SW 1271 (cell line): ENCODE data around the gene ITPR2.
A peak's percentile ranks its signal among the peaks of the same experiment; 100 is the strongest.
"Not testable (repeated sequence)": the region's sequence is repeated elsewhere in the genome, so short reads cannot be mapped to it uniquely, and the experiment has no call there.

Experiments
- DNase-seq, 2 experiments: peaks; one replicate each; lab custom pipeline; 2025; lab: John Stamatoyannopoulos, UW

ITPR2 gene

DNA sequence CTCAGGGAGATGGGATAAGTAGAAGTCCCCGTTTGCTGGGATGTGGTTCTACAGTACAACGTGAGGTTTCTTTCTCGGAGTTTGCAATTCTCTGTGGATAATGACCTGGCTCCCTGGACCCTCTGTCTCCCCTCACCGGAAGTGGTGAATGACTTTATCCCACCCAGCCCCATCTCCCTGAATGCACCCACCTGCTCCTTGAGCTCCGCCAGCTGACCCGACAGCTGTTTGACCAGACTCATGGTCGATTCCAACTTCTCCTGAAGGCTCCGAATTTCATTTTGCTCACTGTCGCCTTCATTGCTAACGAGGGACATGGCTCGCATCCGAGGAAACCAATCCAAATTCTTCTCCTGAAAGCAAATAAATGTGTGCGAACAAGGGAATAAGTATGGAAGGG, 493.0 kb downstream of the ITPR2 start:
- DNase-seq, result no peak

DNA sequence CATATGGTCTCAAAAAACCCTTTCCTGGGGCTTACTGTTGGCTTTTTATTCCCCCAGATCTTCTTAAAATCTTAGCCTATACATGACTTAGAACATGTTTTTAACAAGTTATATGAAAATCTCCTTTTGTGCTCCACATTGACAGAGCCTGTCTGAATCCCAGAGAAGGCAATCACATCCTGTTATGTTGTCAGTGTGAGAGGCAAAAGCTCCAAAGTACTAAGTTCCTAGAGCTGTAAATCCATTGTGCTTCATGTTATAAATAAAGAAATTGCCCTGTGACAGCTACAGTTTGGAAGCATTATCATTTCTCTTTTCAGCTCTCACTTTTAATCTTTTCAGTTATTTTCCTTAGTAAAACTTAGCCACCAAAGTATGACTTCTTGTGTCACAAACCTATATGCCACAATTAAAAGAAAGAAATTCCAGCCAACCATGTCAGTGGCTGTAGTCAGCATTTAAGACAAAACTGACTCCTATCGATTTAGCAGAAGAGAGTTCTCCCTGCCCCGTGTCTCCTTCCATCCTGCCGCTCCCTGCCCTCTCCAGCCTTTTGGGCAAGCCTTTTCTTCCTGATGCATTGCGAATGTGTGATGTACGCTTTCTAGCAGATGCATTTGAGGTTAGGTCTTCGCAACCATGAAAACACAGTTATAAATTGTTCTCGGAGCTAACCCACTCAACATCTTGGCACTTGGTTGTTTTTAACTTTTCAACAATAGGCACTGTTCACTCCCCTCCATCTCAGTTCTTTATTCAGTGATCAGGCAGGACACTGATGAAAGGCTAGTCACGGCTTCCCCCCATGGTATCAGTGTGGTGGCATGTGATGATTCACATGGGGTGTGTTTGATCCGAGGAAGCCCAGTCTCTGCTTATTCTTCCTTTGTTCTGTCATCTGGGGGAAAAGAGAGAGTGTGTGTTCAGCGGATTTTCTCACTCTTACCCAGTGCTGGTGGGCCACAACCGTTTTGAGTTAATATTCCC, 494.1 kb downstream of the ITPR2 start:
- no peak for DNase-seq

DNA sequence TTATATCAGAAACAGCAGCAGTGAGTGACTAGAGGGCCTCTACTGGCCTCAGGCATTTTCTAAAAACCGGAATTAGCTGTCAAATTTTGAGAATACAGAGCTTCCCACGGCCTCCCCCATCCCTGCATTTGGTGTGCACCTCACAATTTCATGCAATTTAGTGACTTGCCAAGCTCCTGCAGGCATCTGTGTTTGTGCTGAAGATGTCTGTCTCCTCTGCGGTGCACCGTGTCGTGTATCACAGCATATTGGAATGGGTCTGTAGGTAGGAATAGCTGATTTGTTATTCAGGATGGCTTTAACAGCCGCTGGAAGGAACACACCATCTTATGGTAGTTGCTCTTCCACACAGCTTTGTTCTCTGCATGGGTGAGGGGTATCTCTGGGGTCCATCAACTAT, 497.3 kb downstream of the ITPR2 start:
- DNase-seq, result no peak

DNA sequence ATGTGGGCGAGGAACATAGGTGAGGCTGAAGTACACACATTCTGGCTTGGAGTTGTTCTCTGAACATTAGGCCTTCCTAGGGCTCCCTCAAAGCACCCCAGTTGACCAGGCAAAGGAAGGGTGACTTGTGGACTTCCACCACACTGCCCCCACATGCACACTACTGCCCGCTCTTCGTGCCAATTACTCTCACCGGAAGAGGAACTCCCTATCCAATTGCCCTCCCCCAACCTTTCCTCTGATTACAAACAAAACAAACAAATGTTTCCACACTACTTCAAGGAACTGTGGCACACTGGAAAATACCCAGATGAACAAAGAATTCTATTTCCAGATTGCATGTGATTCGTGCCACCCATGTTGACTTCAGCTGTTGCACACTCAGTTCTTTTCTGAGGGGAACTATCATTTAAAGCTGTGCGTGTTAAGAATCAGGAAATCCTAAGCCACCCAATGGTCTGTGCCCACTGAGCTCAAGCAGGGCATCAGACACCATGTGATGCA, 498.3 kb downstream of the ITPR2 start:
- DNase-seq, result no peak

DNA sequence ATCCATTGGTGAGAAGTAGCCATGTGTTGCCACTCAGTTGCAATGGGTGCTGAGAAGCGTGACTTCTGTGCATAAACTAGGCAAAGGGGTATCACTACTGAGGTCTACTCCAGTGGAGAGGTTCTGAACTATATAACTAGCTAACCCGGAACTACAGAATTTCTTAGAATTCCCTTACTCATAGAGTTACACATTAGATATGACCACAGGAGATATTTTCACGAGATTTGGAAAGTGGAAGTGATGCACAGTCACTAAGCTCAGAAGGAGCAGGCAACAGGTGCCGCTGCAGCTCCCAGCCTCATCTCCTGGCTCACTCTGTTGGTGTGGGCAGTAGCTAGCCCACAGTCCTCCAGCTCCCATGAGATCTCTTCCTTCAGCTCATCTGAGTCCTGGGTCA, 501.0 kb downstream of the ITPR2 start:
- DNase-seq, result no peak

DNA sequence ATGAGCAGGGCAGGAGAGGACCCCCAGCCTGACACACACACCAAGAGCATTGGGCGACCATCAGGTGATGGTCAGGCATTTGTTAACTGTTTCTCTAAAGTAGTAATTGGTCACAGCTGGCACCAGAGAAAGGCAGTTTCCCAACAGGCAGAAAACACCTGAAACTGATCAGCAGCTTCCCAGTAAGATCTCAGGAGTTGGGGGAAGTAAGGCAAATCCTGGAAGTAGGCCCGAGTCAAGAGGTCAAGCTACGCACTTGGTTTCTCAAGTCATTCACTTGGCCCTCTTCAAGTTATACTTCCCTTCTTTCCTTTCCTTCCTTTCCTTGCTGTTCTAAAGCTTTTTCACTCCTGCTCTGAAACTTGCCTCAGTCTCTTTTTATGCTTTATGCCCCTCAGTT, 501.9 kb downstream of the ITPR2 start:
- DNase-seq, result no peak

DNA sequence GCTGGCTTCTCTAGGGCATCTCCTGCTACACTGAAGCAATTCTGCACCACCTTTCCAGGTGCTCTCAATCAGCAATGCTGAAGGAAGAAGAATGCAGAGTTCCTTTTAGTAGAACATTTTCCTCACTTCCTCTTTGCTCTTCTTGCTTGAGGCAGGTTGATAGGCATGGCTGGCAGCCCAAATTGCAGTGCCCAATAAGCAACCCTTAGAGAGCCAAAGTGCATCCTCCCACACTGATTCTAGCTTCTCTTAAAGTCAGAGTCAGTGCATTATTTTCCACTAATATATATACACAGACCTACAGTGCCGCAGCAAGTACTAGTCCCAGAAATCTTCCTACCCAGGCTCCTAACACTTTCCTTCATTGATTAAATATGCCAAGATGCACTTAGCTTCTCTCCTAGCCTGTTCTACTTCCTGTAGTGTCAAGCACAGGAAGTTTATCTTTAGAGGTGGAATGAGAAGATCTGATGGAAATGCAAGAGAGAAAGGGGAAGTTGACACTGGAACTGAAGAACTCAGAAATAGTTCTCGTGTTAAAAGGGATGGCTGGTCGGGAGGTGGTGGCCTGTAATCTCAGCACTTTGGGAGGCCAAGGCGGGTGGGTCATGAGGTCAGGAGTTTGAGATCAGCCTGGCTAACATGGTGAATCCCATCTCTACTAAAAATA, 504.9 kb downstream of the ITPR2 start:
- DNase-seq, result no peak

DNA sequence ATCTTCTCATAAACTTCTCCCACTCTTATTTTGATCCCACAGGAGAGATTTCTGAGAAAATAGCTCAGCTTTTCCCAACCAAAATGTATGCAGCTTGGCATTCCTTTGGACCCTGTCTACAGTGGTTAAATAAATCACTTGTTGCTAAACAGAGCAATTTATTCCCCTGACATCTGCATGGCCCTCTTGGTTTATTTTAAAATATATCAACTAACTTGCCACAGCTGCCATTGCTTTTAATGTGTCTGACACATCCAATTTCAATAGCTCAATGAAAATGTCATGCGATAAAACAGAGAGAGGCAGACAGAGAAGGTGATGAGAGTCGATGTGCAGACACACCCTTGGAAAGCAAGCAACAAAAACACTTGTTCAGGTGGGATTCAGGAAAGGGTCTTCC, 509.3 kb downstream of the ITPR2 start:
- no peak for DNase-seq

DNA sequence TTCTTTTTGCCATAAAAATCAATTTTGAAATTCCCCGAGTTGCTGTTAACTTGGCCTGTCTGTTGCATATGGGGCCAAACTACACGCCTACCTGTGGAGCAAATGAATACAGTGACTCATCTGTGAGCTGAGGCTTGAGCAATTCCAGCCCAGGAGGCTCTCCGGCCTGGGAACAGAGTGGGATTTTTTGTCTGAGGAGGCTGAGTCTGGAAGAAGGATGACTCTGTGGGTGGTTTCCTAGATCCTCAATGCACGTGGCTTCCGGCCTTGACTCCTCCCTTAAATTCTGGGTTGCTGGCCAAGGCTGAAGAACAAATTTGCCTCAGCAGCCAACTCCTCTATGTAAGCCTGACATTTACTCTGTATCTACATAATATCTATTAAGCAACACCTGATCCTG, 513.5 kb downstream of the ITPR2 start:
- no peak for DNase-seq

DNA sequence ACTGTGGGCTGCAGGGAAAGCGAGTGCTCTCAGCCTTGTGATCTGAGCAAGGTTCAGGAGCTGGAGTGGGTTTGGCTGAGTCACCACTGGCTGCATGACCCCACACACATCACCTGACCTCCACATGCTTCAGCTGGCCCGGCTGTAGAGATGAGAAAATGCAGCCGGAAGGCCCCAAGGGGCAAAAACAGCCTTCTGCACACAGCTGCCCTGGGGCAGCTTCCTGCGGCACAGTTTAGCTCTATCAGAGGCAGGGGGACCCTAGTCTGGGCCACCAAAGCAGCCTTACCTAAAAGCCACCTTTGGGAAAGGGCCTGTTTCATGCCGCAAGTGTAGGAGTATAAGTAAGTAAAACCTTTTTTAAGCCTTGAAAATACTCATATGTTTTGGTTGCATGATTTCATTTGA, 514.3 kb downstream of the ITPR2 start:
- no peak for DNase-seq

DNA sequence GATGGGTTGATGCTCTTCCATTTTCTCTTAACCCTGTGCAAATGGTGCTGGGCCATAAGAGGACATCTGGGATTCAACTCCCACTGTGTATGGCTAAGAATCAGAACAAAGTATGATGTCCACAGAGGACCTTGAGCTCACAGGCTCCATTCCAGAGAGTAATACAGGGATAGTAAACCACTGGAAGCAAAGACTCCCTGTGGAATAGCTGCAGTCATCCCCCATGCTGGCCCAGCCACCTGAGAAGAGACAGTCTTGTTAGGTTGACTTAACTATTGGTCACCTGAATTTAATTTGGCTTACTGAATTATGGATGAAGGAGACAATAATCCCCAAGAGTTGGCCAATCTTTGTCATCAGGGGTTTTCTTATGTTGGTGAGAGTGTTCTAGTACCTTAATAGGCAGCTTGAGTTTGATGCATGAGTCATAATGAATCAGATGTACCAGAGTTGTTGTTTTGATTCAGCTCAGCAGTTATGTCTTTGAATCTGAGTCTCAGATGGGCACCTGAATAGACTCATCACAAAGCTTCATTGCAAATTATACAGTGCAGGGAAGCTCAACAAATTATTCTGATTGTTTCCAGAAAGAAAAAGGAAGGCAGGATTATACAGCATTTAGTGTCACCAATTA, 514.9 kb downstream of the ITPR2 start:
- peak in 1 of 2 experiments; percentile 26 for DNase-seq

DNA sequence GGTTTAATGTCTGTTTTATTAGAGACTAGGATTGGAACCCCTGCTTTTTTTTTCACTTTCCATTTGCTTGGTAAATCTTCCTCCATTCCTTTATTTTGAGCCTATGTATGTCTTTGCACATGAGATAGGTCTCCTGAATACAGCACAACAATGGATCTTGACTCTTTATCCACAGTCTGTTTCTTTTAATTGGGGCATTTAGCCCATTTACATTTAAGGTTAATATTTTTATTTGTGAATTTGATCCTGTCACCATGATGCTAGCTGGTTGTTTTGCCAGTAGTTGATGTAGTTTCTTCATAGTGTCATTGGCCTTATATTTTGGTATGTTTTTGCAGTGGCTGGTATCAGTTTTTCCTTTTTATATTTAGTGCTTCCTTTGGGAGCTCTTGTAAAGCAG, 518.9 kb downstream of the ITPR2 start:
- DNase-seq, result not testable (repeated sequence)

DNA sequence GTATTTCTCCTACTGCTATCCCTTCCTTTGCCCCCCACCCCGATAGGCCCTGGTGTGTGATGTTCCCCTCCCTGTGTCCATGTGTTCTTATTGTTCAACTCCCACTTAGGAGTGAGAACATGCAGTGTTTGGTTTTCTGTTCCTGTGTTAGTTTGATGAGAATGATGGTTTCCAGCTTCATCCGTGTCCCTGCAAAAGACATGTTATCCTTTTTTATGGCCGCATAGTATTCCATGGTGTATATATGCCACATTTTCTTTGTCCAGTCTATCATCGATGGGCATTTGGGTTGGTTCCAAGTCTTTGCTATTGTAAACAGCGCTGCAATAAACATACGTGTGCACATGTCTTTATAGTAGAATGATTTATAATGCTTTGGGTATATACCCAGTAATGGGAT, 522.5 kb downstream of the ITPR2 start:
- DNase-seq, result not testable (repeated sequence)

DNA sequence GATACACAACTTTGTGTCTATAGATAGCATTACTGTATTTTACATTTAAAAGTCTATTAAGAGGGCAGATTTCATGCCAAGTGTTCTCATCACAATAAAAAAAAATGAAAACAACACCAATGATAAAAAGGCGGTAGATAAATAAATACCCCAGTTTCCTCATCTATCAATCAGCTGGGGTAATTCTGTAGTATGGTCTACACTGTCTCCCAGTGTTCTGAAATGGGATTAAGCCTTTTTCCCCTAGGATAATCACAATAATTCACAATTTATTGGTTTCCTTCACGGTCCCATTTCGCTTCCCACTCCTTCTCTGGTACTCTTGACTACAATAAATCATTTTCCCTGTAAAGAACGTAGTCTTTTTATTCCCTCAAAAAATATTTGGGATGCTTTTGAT, 523.4 kb downstream of the ITPR2 start:
- DNase-seq, result no peak

DNA sequence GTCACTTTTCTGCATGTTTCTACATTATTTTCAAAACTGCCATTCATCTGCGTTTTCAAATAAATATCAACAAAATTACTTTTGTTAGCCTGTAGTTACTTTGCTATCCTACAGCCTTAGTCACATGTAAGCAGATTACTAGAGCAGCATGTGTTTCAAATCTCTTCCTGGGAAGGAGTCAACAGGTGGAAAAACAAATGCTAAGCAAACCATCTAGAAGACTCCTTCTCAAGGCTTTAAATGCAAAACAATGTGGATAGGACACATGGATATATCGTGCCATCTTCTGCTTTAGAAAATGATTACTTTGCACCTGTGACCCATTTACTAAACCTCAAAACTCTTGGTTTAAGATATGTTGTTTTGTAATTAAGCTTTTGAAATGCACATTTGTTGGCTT, 528.7 kb downstream of the ITPR2 start:
- DNase-seq, result no peak

DNA sequence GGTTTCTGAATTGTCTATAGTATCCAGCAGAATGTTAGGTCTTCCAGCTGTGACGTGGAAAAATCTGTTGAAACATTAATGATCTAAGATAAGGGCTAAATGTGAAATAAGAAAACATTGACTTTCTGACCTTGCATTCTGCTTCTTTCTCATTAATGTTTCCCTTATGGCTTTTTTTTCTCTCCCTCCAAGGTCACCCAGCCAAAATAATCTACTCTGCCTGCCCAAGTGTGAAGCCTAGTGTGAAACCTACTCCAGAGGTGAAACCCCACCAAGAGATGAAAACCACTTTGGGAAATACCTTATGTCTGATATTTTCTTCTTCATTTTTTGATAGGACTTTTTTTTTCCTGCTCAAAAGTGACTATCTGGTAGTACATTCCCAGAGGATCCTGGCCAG, 529.6 kb downstream of the ITPR2 start:
- no peak for DNase-seq

DNA sequence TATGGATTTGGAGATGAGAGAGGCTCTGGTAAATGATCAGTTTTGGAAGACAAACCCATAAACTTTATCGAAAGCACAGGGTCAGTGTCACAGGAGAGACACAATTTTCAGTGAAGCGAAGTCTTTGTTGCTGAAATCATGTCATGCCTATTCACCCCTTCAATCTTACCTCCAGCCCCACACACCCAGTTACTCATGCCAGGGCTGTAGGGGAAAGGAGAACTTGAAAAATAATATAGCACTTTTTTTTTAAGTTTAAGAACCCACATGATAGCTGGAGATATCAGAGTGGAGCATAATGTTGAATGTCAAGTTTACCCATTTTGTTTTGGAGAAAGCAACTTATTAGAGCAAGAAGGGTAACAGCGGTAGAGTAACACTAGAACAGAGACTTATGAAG, 530.2 kb downstream of the ITPR2 start:
- no peak for DNase-seq

DNA sequence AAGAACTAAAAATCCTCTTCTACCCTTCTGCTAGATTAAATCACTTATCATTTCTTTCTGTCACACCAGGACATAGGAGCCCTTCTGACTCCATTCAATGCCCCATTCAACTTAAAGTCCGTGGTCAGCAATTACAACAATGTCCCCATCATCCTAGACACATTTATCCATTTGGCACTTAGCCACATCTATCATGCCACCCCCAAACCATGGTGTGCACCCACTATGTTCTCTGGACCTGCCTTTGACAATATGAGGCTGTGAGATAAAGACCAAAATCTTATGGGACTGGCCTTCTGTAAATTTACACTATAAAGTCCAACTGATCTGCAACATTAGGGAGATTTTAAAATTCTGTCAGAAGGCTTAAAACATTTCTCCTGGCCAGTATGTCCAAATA, 533.2 kb downstream of the ITPR2 start:
- no peak for DNase-seq

DNA sequence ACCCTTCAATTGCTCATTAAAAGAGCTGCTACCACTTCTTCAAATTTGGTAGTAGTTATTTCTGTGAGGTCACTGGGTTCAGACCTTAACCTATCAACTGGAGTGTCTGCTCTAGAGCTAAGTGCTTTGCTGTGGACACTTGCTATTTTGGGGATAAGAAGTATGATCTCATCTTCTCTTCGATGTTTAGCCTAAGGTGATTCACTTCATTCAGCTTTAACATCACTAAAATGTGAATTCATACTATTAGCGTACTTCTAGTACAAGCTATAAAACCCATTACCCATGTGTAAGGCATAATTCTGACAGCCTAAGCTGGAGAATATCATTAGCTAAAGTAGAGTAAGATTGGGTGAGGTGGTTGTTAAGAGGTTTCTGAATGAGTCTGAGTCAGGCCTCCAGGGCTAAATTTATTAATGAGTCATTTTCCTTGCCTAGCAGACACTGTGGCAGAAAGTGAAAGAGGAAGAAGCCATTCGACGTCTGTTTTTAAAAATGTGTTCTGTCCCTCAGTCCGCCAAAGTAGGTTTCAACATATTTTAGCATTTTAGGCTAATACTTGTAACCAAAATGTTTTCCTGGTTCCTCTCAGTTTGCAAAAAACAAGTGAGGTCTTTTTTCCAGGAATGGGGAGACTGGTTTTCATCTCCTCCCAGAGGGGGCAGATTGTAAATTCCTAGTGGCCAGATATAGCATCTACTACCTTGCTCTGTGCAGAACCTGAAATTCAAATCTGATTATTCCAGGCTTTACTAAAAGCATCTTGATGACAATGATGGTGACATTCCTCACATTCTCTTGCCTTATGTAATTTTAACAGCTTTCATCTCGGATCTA, 534.0 kb downstream of the ITPR2 start:
- peak in 1 of 2 experiments; percentile 66 for DNase-seq

DNA sequence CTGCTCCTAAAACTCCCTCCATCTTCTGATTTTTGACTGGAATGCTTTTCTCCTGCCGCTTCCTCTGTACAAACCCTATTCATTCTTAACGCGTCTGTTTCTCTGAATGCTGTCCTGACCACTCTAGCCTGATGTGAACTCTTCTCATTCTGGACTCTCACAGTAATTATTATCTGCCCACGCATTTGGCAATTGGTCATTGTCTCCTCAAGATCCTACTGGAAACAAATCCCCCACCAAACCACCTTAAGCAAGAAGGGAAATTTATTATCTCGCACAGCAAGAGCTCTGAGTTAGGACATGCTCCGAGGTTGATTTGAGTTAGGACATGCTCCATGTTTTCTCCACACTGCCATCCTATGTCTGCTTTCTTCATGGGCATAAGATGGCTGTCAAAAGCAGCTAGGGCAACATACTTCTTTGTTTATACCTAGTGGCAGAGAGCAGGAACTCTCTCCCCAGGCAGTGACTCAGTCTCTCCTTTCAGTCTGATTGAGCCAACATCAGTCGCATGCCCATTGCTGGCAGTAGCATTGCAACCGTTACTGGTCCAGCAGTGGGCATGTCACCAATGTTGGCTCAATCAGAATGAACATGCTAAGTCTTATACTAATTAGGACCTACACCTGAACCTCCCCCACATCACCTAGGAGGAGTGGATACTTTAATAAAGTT, 535.5 kb downstream of the ITPR2 start:
- no peak for DNase-seq

DNA sequence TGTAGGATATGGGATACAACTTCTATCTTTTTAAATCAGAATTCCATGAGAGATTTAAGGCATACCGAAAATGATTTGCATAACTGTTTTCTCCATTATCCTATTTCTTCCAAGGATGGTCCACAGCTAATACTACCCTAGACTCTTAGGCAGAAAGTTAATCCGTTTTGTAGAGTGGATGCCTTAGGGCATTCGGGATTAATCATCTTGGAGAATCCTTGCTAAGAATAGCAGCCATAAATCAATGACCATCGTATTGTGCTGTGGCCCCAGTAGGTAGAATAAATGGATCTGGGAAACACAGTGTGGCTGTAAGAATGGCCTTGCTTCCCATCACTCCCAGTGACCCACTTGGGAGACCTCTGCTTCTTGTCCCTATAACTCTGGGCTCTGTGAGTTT, 538.0 kb downstream of the ITPR2 start:
- DNase-seq, result no peak
